RWPE1 (cell line): ENCODE data around the gene CRTC3.
"Not testable (repeated sequence)": the region's sequence is repeated elsewhere in the genome, so short reads cannot be mapped to it uniquely, and the experiment has no call there.

Experiments used
- CTCF ChIA-PET: fragments of 350-600 bp; sonication (Branson Sonifier 250); formaldehyde crosslinking; extraction: SDS; loops from one replicate; lab custom pipeline; 2021; lab: Yijun Ruan, JAX
- POLR2A ChIA-PET: fragments of 400-600 bp; formaldehyde crosslinking; extraction: SDS; loops from one replicate; lab custom pipeline; 2020; ENCODE audit warnings: antibody characterized with exemption; ENCODE audit not compliant: low non-redundant PET; lab: Yijun Ruan, JAX
- DNase-seq: peaks from one replicate; pipeline ENCODE4 v3.0.0; 2012; ENCODE audit warnings: low spot score
- H3K27ac ChIP-seq: fragments of 450-650 bp; 2 replicates; pipeline ENCODE4 v1.5.1; 2017
- CTCF ChIP-seq: fragments of 450-650 bp; conservative IDR thresholded peaks from 2 replicates; pipeline ENCODE4 v1.5.1; 2017; ENCODE audit warnings: low read depth, mild to moderate bottlenecking

CRTC3 gene

GRCh38 chr15:90497912-90498311 is 31.8 kb upstream of the CRTC3 start:
- no peak for TF ChIP-seq CTCF
- H3K27ac ChIP-seq = peak overlapping the region; percentile 49; the same call in 1 of the 2 replicates
- DNase-seq = peak; percentile 47
- CTCF ChIA-PET = interaction anchor here (0.7 to 1.0 kb wide), 4 partner anchors 9 to 182 kb away, joined by 3 to 4 read pairs (median 3); no protein-coding TSS in a partner anchor
- POLR2A ChIA-PET = no interaction called here

DNA sequence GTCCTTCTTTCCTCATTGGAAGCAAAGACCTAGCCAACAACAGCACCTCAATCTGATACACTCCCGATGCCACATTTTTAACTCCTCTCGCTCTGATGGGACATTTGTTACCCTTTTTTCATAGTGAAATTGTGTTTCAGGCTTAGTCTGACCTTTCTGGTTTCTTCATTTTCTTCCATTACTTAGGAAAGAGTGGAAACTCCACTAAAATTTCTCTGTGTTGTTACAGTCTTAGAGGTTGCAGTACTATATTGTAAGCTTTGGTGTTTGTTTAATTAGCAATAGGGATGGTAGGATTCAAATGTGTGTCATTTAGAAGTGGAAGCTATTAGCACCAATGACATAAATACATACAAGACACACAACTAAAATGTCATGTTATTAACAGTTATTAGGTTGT is 29.6 kb upstream of the CRTC3 start:
- H3K27ac ChIP-seq = no peak overlapping the region
- no peak for DNase-seq
- POLR2A ChIA-PET = no interaction called here
- CTCF ChIA-PET = interaction anchor here (1.3 kb wide), 2 partner anchors 30 to 207 kb away, joined by 5 to 6 read pairs; no protein-coding TSS in a partner anchor
- no peak for TF ChIP-seq CTCF

DNA sequence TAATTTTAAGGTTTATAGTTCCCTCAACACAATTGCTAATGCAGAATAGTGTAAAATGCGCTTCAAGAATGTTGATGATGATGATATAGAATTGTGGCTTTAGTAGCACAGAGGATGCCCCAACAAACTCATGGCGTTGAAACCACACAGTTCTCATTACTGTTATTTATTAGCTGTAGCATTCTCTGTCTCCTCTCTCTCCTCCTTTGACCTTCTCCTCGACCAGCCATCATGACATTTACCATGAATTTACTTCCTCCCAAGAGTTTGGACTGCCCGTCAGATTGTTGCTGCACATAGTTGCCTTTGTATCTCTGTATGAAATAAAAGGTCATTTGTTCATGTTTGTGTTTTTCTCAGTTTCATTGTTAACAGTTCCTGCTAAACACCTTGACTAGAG is 27.8 kb upstream of the CRTC3 start:
- no peak for TF ChIP-seq CTCF
- DNase-seq = no peak
- H3K27ac ChIP-seq = no peak overlapping the region
- POLR2A ChIA-PET = no interaction called here
- CTCF ChIA-PET = no interaction called here

DNA sequence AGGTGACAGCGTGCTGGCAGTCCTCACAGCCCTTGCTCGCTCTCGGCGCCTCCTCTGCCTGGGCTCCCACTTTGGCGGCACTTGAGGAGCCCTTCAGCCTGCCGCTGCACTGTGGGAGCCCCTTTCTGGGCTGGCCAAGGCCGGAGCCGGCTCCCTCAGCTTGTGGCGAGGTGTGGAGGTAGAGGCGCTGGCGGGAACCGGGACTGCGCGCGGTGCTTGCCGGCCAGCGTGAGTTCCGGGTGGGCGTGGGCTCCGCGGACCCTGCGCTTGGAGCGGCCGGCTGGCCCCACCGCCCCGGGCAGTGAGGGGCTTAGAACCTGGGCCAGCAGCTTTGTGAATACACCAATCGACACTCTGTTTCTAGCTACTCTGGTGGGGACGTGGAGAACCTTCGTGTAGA is 18.9 kb upstream of the CRTC3 start:
- CTCF ChIA-PET, H3K27ac ChIP-seq, POLR2A ChIA-PET, DNase-seq: not testable (repeated sequence)

- CTCF ChIA-PET, DNase-seq, H3K27ac ChIP-seq, POLR2A ChIA-PET: not testable (repeated sequence)
These were observed 18.5 kb upstream of the CRTC3 start for GRCh38 chr15:90511211-90511618.

DNA sequence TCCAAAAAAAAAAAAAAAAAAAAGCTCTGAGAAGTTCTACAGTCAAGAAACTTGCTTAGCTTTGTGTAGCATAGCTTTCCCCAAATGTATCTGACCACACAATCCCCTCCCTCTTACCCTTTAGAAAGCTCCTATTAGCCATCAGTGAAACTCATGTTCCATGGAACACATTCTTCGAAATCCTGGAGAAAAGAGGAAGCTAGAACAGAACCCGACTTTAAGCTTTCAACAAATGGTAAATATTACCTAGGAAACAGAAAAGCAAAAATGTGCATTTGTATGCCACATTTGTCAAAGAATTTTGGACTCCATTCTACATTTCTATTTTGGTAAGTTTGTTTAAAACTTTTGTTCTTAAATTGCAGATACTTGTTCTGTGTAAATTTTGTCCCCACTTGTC is 17.4 kb upstream of the CRTC3 start:
- DNase-seq = no peak
- ChIA-PET CTCF (no interaction called here), POLR2A (interaction anchor here (0.6 kb wide), 1 partner anchor 61 kb away, joined by 3 read pairs; no protein-coding TSS in a partner anchor)
- no peak overlapping the region for H3K27ac ChIP-seq
- no peak for TF ChIP-seq CTCF

DNA sequence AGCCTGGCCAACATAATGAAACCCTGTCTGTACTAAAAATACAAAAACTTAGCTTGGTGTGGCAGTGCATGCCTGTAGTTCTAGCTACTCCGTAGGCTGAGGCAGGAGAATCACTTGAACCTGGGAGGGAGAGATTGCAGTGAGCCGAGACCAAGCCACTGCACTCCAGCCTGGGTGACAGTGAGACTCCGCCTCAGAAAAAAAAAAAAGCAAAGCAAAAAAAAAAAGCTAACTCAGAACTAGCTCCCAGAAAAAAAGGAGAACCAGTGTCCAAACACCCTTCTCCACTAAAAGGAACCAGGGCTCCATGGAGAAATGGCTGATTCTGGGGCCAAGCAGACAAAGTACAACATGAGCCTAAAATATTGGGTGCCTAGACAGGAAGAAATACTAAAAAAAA is 16.7 kb upstream of the CRTC3 start:
- no peak for TF ChIP-seq CTCF
- POLR2A ChIA-PET = no interaction called here
- CTCF ChIA-PET = interaction anchor here (0.6 kb wide), 2 partner anchors 17 to 45 kb away, joined by 3 to 4 read pairs; partner anchors contain the start of gene CRTC3

More for the DNA sequence above, 16.7 kb upstream of the CRTC3 start:
- no peak overlapping the region for H3K27ac ChIP-seq
- no peak for DNase-seq
